Ovary (tissue), 3 donors: ENCODE results near the gene RAD23B.

ENCODE experiments used
- CTCF ChIP-seq, 3 donors: fragments of 450-650 bp in 2 of 3; fragments of 200-600 bp in 1 of 3; IDR thresholded peaks; one replicate each; pipeline versions ENCODE4 v1.5.1 to v1.8.0; 2016 to 2022; ENCODE audit warnings: antibody characterized with exemption in 3 of 3, mild to moderate bottlenecking in 1 of 3
- EP300 ChIP-seq: sonication (generic); formaldehyde crosslinking; IDR thresholded peaks from one replicate; pipeline ENCODE4 v1.6.1; 2017; ENCODE audit warnings: antibody characterized with exemption
- POLR2A ChIP-seq: fragments of 450-650 bp; IDR thresholded peaks from one replicate; pipeline ENCODE4 v1.6.1; 2017; ENCODE audit warnings: antibody characterized with exemption, mild to moderate bottlenecking, moderate library complexity
- donor health status: DM: no; HTN: no; CAD: no.

- TF ChIP-seq CTCF (IDR thresholded peaks at IDR 0.05) (no peak), EP300 (no peak), POLR2A (no peak)
These were observed 33.3 kb upstream of the RAD23B start for GRCh38 chr9:107249665-107250285.
